ENCODE data around the gene VDR.

The VDR gene

DNA sequence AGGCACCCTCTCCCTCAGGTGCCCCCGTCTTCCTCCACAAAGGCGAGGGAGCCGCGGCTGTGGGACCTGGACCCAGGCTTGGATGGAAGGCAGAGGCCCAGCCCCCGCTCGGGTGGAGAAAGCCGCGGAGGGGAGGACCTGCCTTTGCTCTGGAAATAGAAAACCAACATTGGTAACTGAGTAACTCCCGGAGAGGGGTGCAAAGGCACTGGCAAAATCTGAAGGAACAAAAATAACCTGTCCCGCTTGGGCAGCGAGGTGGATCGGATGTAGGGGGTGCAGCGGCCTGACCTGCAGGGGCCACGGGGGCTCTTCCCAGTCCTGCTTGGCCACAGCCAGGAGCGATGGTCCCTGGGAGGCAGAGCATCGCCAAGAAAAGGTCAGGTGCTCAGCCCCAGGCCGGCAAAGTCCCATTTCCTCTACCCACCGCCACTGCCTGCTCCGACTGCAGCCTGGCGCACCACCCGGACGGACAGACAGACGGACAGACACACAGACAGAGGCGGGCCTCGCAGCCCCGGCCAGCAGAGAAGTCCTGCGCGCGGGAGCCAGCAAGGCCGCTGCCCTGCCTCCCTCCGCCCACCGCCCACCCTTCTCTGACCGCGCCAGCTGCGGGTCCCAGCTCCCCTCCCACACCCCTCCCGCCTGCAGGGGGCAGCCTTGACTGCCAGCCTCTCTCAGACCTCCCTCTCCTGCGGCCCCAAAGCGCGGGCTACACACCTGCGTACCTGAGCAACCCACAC lies 37.2 kb upstream of the VDR start:
- Histone ChIP-seq H3K27ac (ENCODE audit: low read depth, low read length) (no peak overlapping the region), H3K9ac (ENCODE audit: low read length) (no peak overlapping the region), H3K4me3 (ENCODE audit: low read length) (no peak overlapping the region), H3K36me3 (ENCODE audit: control insufficient read depth, insufficient read depth, low read length) (no peaks in the 10 kb centered on the region), H3K4me1 (ENCODE audit: control insufficient read depth, insufficient read depth, low read length) (no peaks in the 10 kb centered on the region), H3K27me3 (ENCODE audit: control insufficient read depth, insufficient read depth, low read length) (peaks cover 5% of the 10 kb centered on the region)

DNA sequence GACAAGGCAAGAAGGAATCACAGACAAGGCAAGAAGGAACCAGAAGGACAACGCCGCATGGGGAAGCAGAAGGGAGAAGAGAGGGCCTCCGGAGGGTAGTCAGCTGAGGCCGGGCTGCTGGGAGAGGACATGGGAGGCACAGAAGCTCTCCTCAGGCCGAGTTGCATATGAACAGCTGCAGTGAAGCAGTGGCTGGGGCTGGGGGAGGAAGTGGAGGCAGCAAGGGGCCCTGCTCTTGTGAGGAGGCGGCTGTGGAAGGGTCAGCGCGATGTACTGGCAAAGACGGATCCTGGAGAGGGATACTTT lies 36.6 kb upstream of the VDR start:
- Histone ChIP-seq H3K4me3 (ENCODE audit: low read length) (no peak overlapping the region), H3K4me1 (ENCODE audit: control insufficient read depth, insufficient read depth, low read length) (no peaks in the 10 kb centered on the region), H3K27me3 (ENCODE audit: control insufficient read depth, insufficient read depth, low read length) (peaks cover 5% of the 10 kb centered on the region), H3K27ac (ENCODE audit: low read depth, low read length) (no peak overlapping the region), H3K36me3 (ENCODE audit: control insufficient read depth, insufficient read depth, low read length) (no peaks in the 10 kb centered on the region), H3K9ac (ENCODE audit: low read length) (no peak overlapping the region)

DNA sequence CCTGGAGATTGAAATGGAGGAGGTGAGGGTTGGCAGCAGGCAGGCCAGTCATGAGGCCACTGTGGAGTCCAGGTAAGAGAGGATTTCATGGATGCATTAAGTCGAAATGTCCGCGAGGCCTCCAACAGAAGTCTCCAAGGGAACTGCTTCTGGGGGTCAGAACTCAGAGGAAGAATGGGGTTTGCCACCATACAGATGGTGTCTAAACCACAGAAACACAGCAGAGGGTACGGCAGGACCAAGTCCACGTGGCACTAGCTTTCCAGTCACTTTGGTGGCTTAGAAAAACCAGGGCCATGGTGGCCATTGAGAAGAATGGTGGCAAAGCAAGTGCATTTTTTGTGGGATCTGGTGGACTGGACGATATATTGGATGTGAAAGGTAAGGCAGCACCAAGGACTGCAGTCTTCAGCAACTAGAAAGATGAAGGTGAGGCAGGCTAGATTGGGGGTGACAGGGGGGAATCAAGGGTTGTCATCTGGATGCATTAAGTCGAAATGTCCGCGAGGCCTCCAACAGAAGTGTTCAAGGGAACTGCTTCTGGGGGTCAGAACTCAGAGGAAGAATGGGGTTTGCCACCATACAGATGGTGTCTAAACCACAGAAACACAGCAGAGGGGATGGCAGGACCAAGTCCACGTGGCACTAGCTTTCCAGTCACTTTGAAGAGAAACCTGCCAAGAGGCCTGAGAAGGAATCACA lies 36.1 kb upstream of the VDR start:
- Histone ChIP-seq H3K9ac (ENCODE audit: low read length) (no peak overlapping the region), H3K27ac (ENCODE audit: low read depth, low read length) (no peak overlapping the region), H3K36me3 (ENCODE audit: control insufficient read depth, insufficient read depth, low read length) (no peaks in the 10 kb centered on the region), H3K4me3 (ENCODE audit: low read length) (no peak overlapping the region), H3K27me3 (ENCODE audit: control insufficient read depth, insufficient read depth, low read length) (peaks cover 5% of the 10 kb centered on the region), H3K4me1 (ENCODE audit: control insufficient read depth, insufficient read depth, low read length) (no peaks in the 10 kb centered on the region)

DNA sequence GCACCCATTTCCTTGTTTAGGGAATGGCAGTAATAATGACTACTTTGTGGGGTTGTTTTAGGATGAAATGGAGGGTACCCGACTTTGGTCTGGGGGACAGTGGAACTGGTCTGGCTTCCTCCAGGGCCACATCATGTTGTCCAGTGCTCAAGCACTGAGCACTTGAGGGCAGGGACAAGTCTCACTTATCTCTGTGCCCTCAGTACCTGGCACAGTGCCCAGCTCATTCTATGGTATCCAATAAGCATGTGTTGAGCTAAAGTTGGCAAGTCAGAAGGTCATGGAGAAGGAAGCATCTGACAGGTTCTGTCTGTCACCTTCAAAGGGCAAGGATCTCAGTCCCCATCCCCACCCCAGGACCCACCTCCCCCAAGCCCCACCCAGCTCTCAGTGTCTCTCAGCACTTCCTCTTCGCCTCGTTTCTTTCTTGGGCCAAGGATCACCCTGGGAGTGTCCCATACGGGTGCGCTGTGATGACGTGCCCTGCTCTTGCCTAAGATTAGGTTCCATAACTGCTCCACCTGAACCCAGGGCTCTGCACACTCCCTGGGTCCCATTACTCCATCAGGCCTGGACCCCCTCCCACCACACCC lies 34.3 kb upstream of the VDR start:
- Histone ChIP-seq H3K4me1 (ENCODE audit: control insufficient read depth, insufficient read depth, low read length) (no peaks in the 10 kb centered on the region), H3K36me3 (ENCODE audit: control insufficient read depth, insufficient read depth, low read length) (no peaks in the 10 kb centered on the region), H3K27ac (ENCODE audit: low read depth, low read length) (no peak overlapping the region), H3K4me3 (ENCODE audit: low read length) (no peak overlapping the region), H3K9ac (ENCODE audit: low read length) (no peak overlapping the region), H3K27me3 (ENCODE audit: control insufficient read depth, insufficient read depth, low read length) (peaks cover 5% of the 10 kb centered on the region)

DNA sequence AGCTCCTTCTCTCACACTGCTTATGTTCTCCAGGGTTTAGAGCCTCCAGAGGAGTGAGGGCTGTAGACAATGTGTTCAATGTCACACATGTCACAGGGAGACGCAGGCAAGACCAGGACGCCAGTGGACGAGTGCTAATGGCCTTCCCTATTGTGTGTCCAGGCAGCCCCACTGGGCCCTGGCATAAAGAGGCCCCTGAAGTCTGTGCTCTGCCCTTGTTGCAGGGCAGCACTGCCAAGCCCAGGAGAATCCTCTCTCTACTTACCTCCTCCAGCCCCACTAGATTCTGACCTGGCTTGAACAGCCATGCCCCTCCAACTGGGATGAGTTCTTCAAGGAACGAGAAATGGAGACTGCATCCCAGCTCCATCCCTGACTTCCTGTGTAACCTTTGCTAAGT lies 33.8 kb upstream of the VDR start:
- no peak overlapping the region for H3K9ac ChIP-seq (ENCODE audit: low read length)
- no peak overlapping the region for H3K4me3 ChIP-seq (ENCODE audit: low read length)
- peaks cover 5% of the 10 kb centered on the region for H3K27me3 ChIP-seq (ENCODE audit: control insufficient read depth, insufficient read depth, low read length)
- no peak overlapping the region for H3K27ac ChIP-seq (ENCODE audit: low read depth, low read length)
- no peaks in the 10 kb centered on the region for H3K4me1 ChIP-seq (ENCODE audit: control insufficient read depth, insufficient read depth, low read length)
- H3K36me3 ChIP-seq (ENCODE audit: control insufficient read depth, insufficient read depth, low read length): no peaks in the 10 kb centered on the region

DNA sequence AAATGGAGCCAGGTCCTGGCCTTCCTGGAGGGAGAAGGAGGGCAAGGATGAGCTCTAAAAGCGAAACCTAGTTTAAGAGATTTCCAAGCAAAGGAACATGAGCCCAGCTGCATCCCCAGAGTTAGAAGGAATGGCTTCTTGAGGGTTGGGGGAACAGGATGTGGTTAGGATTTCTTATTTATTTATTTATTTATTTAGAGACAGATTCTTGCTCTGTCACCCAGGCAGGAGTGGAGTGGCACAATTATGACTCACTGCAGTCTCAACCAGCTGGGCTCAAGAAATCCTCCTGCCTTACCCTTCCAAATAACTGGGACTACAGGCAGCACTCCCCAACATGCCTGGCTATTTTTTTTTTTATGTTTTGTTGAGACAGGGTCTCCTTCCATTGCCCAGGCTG lies 33.3 kb upstream of the VDR start:
- Histone ChIP-seq H3K27me3 (ENCODE audit: control insufficient read depth, insufficient read depth, low read length) (peaks cover 5% of the 10 kb centered on the region), H3K27ac (ENCODE audit: low read depth, low read length) (no peak overlapping the region), H3K4me3 (ENCODE audit: low read length) (no peak overlapping the region), H3K4me1 (ENCODE audit: control insufficient read depth, insufficient read depth, low read length) (no peaks in the 10 kb centered on the region), H3K9ac (ENCODE audit: low read length) (no peak overlapping the region), H3K36me3 (ENCODE audit: control insufficient read depth, insufficient read depth, low read length) (no peaks in the 10 kb centered on the region)

DNA sequence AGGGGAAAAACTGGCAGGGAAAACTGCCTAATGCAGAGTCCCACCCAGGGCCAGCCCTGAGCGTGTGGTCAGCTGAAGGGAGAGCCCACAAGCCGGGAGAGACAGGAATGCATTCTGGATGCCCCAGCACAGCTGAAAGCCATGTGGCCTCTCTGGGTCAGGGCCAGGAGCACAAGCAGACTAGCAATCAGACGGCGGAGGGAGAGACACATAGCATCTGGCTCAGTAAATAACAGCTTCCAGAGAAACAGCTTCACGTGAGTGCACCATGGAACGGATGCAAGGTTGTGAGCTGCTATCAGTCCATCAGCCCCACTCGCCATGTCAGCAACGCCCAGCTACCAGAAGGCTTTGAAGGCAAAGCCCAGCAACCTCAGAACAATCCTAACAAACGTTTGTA lies 30.4 kb upstream of the VDR start:
- Histone ChIP-seq H3K9ac (ENCODE audit: low read length) (no peak overlapping the region), H3K27me3 (ENCODE audit: control insufficient read depth, insufficient read depth, low read length) (no peaks in the 10 kb centered on the region), H3K36me3 (ENCODE audit: control insufficient read depth, insufficient read depth, low read length) (no peaks in the 10 kb centered on the region), H3K4me1 (ENCODE audit: control insufficient read depth, insufficient read depth, low read length) (no peaks in the 10 kb centered on the region), H3K27ac (ENCODE audit: low read depth, low read length) (no peak overlapping the region), H3K4me3 (ENCODE audit: low read length) (no peak overlapping the region)

DNA sequence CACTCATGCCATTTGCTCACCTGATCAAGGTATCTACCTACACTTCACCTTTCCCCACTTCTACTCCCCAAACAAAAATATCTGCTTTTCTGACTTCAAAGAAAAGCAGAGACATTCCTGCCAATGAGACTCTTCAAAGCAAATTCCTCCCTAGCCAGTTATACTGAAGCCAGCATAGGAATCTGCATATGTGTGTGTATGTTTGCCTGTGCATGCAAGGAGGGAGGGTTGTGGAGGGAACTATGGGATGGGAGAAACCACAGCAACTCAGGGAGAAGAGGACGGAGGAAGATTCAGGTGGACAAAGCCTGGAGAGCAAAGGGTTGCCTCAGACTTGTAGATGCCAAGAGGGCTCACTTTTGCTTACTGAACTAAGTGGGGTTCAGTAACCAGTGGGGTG lies 26.4 kb upstream of the VDR start:
- H3K27me3 ChIP-seq (ENCODE audit: control insufficient read depth, insufficient read depth, low read length): no peaks in the 10 kb centered on the region
- H3K27ac ChIP-seq (ENCODE audit: low read depth, low read length): no peak overlapping the region
- H3K36me3 ChIP-seq (ENCODE audit: control insufficient read depth, insufficient read depth, low read length): no peaks in the 10 kb centered on the region
- H3K9ac ChIP-seq (ENCODE audit: low read length): no peak overlapping the region
- no peak overlapping the region for H3K4me3 ChIP-seq (ENCODE audit: low read length)
- no peaks in the 10 kb centered on the region for H3K4me1 ChIP-seq (ENCODE audit: control insufficient read depth, insufficient read depth, low read length)

DNA sequence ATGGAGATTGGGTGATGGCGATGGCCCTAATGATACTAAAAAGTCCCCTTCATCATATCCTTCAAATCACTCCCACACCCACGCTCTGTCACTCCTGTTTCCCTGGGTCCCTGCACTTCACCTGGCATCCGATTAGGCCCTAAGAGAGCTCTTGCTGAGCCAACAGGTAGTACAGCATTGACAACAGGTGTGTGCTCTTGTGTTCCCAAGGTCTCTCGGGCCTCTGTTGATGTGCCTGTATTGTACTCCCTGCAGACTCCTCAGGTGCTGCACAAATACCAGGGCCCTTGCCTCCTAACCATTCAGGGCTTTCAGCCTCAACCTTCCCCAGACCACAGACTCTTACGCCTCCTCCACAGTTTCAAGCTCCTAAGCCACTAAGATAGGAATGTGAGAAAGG lies 25.8 kb upstream of the VDR start:
- no peaks in the 10 kb centered on the region for H3K4me1 ChIP-seq (ENCODE audit: control insufficient read depth, insufficient read depth, low read length)
- H3K4me3 ChIP-seq (ENCODE audit: low read length): no peak overlapping the region
- H3K27ac ChIP-seq (ENCODE audit: low read depth, low read length): no peak overlapping the region
- no peaks in the 10 kb centered on the region for H3K27me3 ChIP-seq (ENCODE audit: control insufficient read depth, insufficient read depth, low read length)
- no peaks in the 10 kb centered on the region for H3K36me3 ChIP-seq (ENCODE audit: control insufficient read depth, insufficient read depth, low read length)
- H3K9ac ChIP-seq (ENCODE audit: low read length): no peak overlapping the region

DNA sequence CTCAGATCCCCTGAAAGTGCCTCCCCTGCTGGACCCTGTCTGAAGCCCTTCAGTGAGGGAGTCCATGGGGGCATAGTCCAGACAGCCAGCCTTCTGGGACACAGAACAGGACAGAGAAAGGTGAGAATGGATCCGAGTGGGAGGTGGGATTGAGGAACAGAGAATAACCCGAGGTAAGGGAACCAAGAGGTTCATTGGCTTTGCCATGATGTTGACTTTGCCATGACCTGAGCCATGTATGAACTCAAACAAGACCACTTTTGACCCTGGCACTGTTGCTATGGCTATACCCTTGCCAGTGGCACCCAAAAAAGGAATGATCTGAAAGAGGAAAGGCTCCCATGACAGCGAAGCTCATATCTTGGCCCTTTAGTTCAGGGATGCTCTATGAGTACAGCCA lies 22.6 kb upstream of the VDR start:
- Histone ChIP-seq H3K27ac (ENCODE audit: low read depth, low read length) (no peak overlapping the region), H3K9ac (ENCODE audit: low read length) (no peak overlapping the region), H3K27me3 (ENCODE audit: control insufficient read depth, insufficient read depth, low read length) (no peaks in the 10 kb centered on the region), H3K4me1 (ENCODE audit: control insufficient read depth, insufficient read depth, low read length) (no peaks in the 10 kb centered on the region), H3K36me3 (ENCODE audit: control insufficient read depth, insufficient read depth, low read length) (no peaks in the 10 kb centered on the region), H3K4me3 (ENCODE audit: low read length) (no peak overlapping the region)

DNA sequence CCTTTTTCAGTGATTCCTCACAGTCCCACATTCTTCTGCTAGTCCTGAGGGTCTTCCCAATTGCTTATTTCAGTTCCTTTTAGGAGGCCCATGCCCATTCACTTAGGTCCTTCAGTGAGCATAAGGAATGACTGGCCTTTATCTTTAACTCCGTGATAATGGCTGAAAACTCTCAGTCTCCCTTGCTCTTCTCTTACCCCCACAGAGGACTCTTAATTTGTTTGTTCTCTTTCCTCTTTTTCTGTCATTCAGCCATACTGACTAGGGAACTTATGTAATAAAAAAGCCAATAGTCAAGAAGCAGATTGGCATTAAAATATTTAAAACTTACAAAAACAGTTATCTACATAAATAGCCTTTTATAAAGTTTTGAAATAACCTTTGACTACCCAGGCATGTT lies 17.1 kb upstream of the VDR start:
- no peaks in the 10 kb centered on the region for H3K36me3 ChIP-seq (ENCODE audit: control insufficient read depth, insufficient read depth, low read length)
- H3K4me3 ChIP-seq (ENCODE audit: low read length): no peak overlapping the region
- H3K4me1 ChIP-seq (ENCODE audit: control insufficient read depth, insufficient read depth, low read length): no peaks in the 10 kb centered on the region
- H3K27me3 ChIP-seq (ENCODE audit: control insufficient read depth, insufficient read depth, low read length): no peaks in the 10 kb centered on the region
- H3K9ac ChIP-seq (ENCODE audit: low read length): no peak overlapping the region
- H3K27ac ChIP-seq (ENCODE audit: low read depth, low read length): no peak overlapping the region

DNA sequence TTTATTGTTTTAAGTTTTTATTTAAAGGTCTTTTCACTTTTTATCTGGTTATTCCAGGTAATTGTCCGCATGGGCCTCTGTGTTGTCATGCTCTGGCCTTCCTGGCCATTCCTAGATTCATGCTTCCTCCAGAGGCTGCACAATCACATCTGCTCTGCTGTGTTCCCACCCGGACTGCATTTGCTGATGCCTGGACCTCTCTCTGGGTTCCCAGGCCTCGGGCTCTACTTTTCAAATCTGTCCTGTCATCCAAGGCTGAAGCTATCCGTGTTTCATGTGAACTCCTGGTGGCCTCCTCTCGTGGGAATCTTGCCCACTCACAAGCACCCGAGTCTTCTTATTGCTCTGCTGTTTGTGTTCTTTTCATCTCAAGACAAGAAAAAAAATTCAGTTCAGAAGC lies 16.1 kb upstream of the VDR start:
- Histone ChIP-seq H3K9ac (ENCODE audit: low read length) (no peak overlapping the region), H3K27me3 (ENCODE audit: control insufficient read depth, insufficient read depth, low read length) (no peaks in the 10 kb centered on the region), H3K4me1 (ENCODE audit: control insufficient read depth, insufficient read depth, low read length) (no peaks in the 10 kb centered on the region), H3K27ac (ENCODE audit: low read depth, low read length) (no peak overlapping the region), H3K36me3 (ENCODE audit: control insufficient read depth, insufficient read depth, low read length) (no peaks in the 10 kb centered on the region), H3K4me3 (ENCODE audit: low read length) (no peak overlapping the region)

DNA sequence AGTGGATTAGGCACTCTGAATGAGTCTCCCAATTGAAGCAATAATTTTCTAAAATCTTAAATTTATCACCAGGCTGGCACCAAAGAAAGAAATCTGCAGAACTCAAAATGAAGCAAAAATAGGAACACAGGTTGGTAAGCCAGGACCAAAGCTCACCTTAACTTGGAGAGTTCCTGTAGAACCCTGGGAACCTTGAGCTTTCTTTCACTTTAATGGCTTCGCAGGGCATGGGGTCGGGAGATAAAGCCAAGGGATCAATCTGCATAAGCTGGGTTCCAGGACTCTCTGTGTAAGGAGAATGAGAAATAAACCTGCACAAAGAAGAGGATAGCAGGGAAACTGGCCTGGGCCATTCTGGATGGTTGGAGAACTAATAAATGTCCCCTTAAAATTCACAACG lies 8.3 kb upstream of the VDR start:
- Histone ChIP-seq H3K27ac (ENCODE audit: low read depth, low read length) (no peak overlapping the region), H3K36me3 (ENCODE audit: control insufficient read depth, insufficient read depth, low read length) (no peaks in the 10 kb centered on the region), H3K9ac (ENCODE audit: low read length) (no peak overlapping the region), H3K4me1 (ENCODE audit: control insufficient read depth, insufficient read depth, low read length) (no peaks in the 10 kb centered on the region), H3K4me3 (ENCODE audit: low read length) (no peak overlapping the region), H3K27me3 (ENCODE audit: control insufficient read depth, insufficient read depth, low read length) (no peaks in the 10 kb centered on the region)
